HCT116 (cell line): Measurements from ENCODE around the gene PCGF2. TPM values are rescaled to one million over a fixed set of nuclear protein-coding genes. Genes with fewer than 3 reads are reported as not detected.

Experiments used
- ATAC-seq: fragments of 200-7000 bp; cut with Tn5 transposase; 2 replicates; pipeline ENCODE4 v1.9.1; 2020; ENCODE audit warnings: mild to moderate bottlenecking, moderate library complexity
- BruUV-seq: library from RNA; stranded (reverse); fragments of 400-500 nt; replicated peaks from 2 replicates; lab custom pipeline; 2021; lab: Mats Ljungman, UMichigan
- CTCF ChIA-PET: fragments of 300-600 bp; sonication (Branson Sonifier 250); formaldehyde crosslinking; loops from one replicate; lab custom pipeline; 2021; ENCODE audit warnings: antibody characterized with exemption; lab: Charles Lee
- POLR2A ChIA-PET: fragments of 300-600, 350-600 bp; sonication (Branson Sonifier 250); formaldehyde crosslinking; loops from one replicate; lab custom pipeline; 2021; ENCODE audit warnings: antibody characterized with exemption; lab: Charles Lee
- RAD21 ChIA-PET, 2 experiments: fragments of 300-600 bp; sonication (Branson Sonifier 250); formaldehyde crosslinking; loops; one replicate each; lab custom pipeline; 2023; ENCODE audit warnings: low total read pairs in 2 of 2; ENCODE audit not compliant: uncharacterized antibody in 2 of 2, unreplicated experiment in 2 of 2, low non-redundant PET in 1 of 2; lab: Charles Lee
- DNase-seq: peaks from one replicate; pipeline ENCODE4 v3.0.0-alpha.2; 2010; ENCODE audit warnings: low read depth, low spot score
- H2AFZ ChIP-seq: fragments of 200-600 bp; shearing (Covaris generic), sonication (generic); 2 replicates; pipeline ENCODE4 v1.6.1; 2017; ENCODE audit warnings: low read depth, mixed run types, mixed read lengths, antibody characterized with exemption, low read length; ENCODE audit not compliant: poor library complexity, severe bottlenecking
- H3K27ac ChIP-seq: 2 replicates; pipeline ENCODE4 v1.5.1; 2012; ENCODE audit warnings: low read depth, low read length
- H3K27me3 ChIP-seq: fragments of 200-600 bp; sonication (generic); 2 replicates; pipeline ENCODE4 v1.6.1; 2016; ENCODE audit warnings: mixed run types, low read length, mixed read lengths; ENCODE audit not compliant: insufficient read depth
- H3K36me3 ChIP-seq, 2 experiments: fragments of 200-500 bp in 1 of 2; fragments of 200-600 bp in 1 of 2; sonication (Bioruptor generic) in 1 of 2; sonication (generic) in 1 of 2; 2 replicates each; pipeline versions ENCODE4 v1.5.1 to v1.6.1; 2014 to 2016; ENCODE audit warnings: low read length in 2 of 2, inconsistent platforms in 1 of 2, mixed read lengths in 1 of 2, mixed run types in 1 of 2; ENCODE audit not compliant: insufficient read depth in 2 of 2, control insufficient read depth in 1 of 2
- H3K4me1 ChIP-seq, 2 experiments: fragments of 200-600 bp in 1 of 2; sonication (generic) in 1 of 2; 2 replicates each; pipeline versions ENCODE4 v1.5.1 to v1.6.1; 2012 to 2017; ENCODE audit warnings: low read length in 2 of 2, inconsistent platforms in 1 of 2, mild to moderate bottlenecking in 1 of 2, mixed read lengths in 1 of 2, mixed run types in 1 of 2, moderate library complexity in 1 of 2; ENCODE audit not compliant: insufficient read depth in 2 of 2, control insufficient read depth in 1 of 2
- H3K4me2 ChIP-seq: fragments of 200-600 bp; sonication (generic); 2 replicates; pipeline ENCODE4 v1.6.1; 2017; ENCODE audit warnings: mixed run types, low read length, mixed read lengths
- H3K4me3 ChIP-seq, 2 experiments: fragments of 200-600 bp in 1 of 2; sonication (generic) in 1 of 2; replicated peaks in 1 of 2; 2 replicates each; pipeline ENCODE4 v1.5.1; 2011 to 2016; ENCODE audit warnings: low read length in 2 of 2, control low read depth in 1 of 2, low read depth in 1 of 2, mild to moderate bottlenecking in 1 of 2, mixed read lengths in 1 of 2, mixed run types in 1 of 2
- H3K79me2 ChIP-seq: fragments of 200-600 bp; sonication (generic); 2 replicates; pipeline ENCODE4 v1.6.1; 2017; ENCODE audit warnings: mild to moderate bottlenecking, mixed run types, low read length, moderate library complexity, mixed read lengths; ENCODE audit not compliant: insufficient read depth
- H3K9ac ChIP-seq: fragments of 200-600 bp; sonication (generic); 2 replicates; pipeline ENCODE4 v1.6.1; 2016; ENCODE audit warnings: low read length, mixed read lengths
- H3K9me2 ChIP-seq: fragments of 200-600 bp; sonication (generic), shearing (Covaris generic); 2 replicates; pipeline ENCODE4 v1.6.1; 2017; ENCODE audit warnings: mixed run types, mild to moderate bottlenecking, moderate library complexity; ENCODE audit not compliant: insufficient read depth
- H3K9me3 ChIP-seq, 2 experiments: fragments of 200-500 bp in 1 of 2; fragments of 200-600 bp in 1 of 2; sonication (Bioruptor generic) in 1 of 2; sonication (generic) in 1 of 2; 2 replicates each; pipeline ENCODE4 v1.6.1; 2014 to 2017; ENCODE audit warnings: low read length in 2 of 2, mixed read lengths in 2 of 2, inconsistent platforms in 1 of 2, low read depth in 1 of 2, mild to moderate bottlenecking in 1 of 2, mixed run types in 1 of 2, moderate library complexity in 1 of 2; ENCODE audit not compliant: control insufficient read depth in 1 of 2, insufficient read depth in 1 of 2
- H4K20me1 ChIP-seq: fragments of 200-600 bp; sonication (generic), shearing (Covaris generic); 2 replicates; pipeline ENCODE4 v1.6.1; 2017; ENCODE audit warnings: mixed run types, mild to moderate bottlenecking, moderate library complexity; ENCODE audit not compliant: insufficient read depth
- ATF3 ChIP-seq: IDR thresholded peaks from 2 replicates; pipeline ENCODE4 v1.6.1; 2012
- CBX3 ChIP-seq: IDR thresholded peaks from 2 replicates; pipeline ENCODE4 v1.6.1; 2012; ENCODE audit warnings: low read depth
- CEBPB ChIP-seq: IDR thresholded peaks from 2 replicates; pipeline ENCODE4 v1.6.1; 2012; ENCODE audit warnings: low read depth
- CTCF ChIP-seq, 3 experiments: fragments of 200-600 bp in 1 of 3; sonication (generic) in 1 of 3; IDR thresholded peaks in 2 of 3; conservative IDR thresholded peaks in 1 of 3; 2 replicates each; pipeline ENCODE4 v1.5.1; 2012 to 2017; ENCODE audit warnings: low read depth in 2 of 3, low read length in 2 of 3, antibody characterized with exemption in 1 of 3, borderline replicate concordance in 1 of 3, control low read depth in 1 of 3, mild to moderate bottlenecking in 1 of 3, mixed read lengths in 1 of 3, mixed run types in 1 of 3, moderate library complexity in 1 of 3; ENCODE audit not compliant: insufficient read depth in 1 of 3
- ELF1 ChIP-seq: IDR thresholded peaks from 2 replicates; pipeline ENCODE4 v1.6.1; 2012; ENCODE audit warnings: low read depth, borderline replicate concordance
- EZH2 ChIP-seq: fragments of 200-600 bp; sonication (generic); IDR thresholded peaks from 2 replicates; pipeline ENCODE4 v1.6.1; 2017; ENCODE audit warnings: antibody characterized with exemption, mixed run types
- EZH2phosphoT487 ChIP-seq: fragments of 200-600 bp; IDR thresholded peaks from 2 replicates; pipeline ENCODE4 v1.6.1; 2018; ENCODE audit warnings: antibody characterized with exemption, borderline replicate concordance
- POLR2A ChIP-seq: IDR thresholded peaks from 2 replicates; pipeline ENCODE4 v1.7.0; 2011; ENCODE audit warnings: borderline replicate concordance; ENCODE audit not compliant: insufficient read depth, insufficient read length; ENCODE audit errors: extremely low read depth
- POLR2AphosphoS5 ChIP-seq: IDR thresholded peaks from 2 replicates; pipeline ENCODE4 v1.6.1; 2011; ENCODE audit warnings: mild to moderate bottlenecking, low read depth, low read length, moderate library complexity
- TCF7L2 ChIP-seq: IDR thresholded peaks from 2 replicates; pipeline ENCODE4 v1.7.0; 2011; ENCODE audit warnings: borderline replicate concordance, inconsistent platforms; ENCODE audit not compliant: insufficient read depth, insufficient read length; ENCODE audit errors: extremely low read depth
- YY1 ChIP-seq: IDR thresholded peaks from 2 replicates; pipeline ENCODE4 v1.6.1; 2011; ENCODE audit warnings: low read length, low read depth, moderate library complexity, mild to moderate bottlenecking; ENCODE audit not compliant: insufficient replicate concordance; ENCODE audit errors: extremely low read depth
- ZFX ChIP-seq: fragments of 450-650 bp; IDR thresholded peaks from 2 replicates; pipeline ENCODE4 v1.6.1; 2017
- ZNF274 ChIP-seq: fragments of 200-500 bp; sonication (Bioruptor generic); IDR thresholded peaks from 2 replicates; pipeline ENCODE4 v1.6.1; 2014; ENCODE audit warnings: mild to moderate bottlenecking, low read depth, low read length, inconsistent platforms
- intact Hi-C: fragments of 100-400 bp; cut with micrococcal nuclease; formaldehyde crosslinking; loops from 2 replicates; pipeline ENCODE4 v1.10.0; 2022
- total RNA-seq: library from RNA; stranded (reverse); gene quantifications from one replicate; pipeline ENCODE4 v1.2.1, GENCODE V29; 2021; ENCODE audit not compliant: unreplicated experiment

Gene PCGF2
- total RNA-seq, 1 experiment from 2014 or later = 64.6 TPM

- ATAC-seq (no peak), DNase-seq (no peak)
- no TSS peak for BruUV-seq
- ChIA-PET POLR2A (no interaction called here), RAD21 (no interaction called here), CTCF (no interaction called here)
- H3K9me2 ChIP-seq = no peaks in the 10 kb centered on the region
- no peak overlapping the region for H2AFZ ChIP-seq
- no peaks in the 10 kb centered on the region for H3K9me3 ChIP-seq
- H3K9ac ChIP-seq = no peak overlapping the region
- intact Hi-C loops = no loop called here
- no peak overlapping the region for H3K4me2 ChIP-seq
- no peaks in the 10 kb centered on the region for H3K27me3 ChIP-seq
- no peak overlapping the region for H3K4me3 ChIP-seq
- no peaks in the 10 kb centered on the region for H4K20me1 ChIP-seq
- peaks cover 5 to 19% of the 10 kb centered on the region in 2 experiments for H3K4me1 ChIP-seq
- H3K27ac ChIP-seq = no peak overlapping the region
- H3K36me3 ChIP-seq = peaks cover 15 to 18% of the 10 kb centered on the region in 2 experiments
- H3K79me2 ChIP-seq = no peaks in the 10 kb centered on the region
- TF ChIP-seq ELF1 (no peak), YY1 (no peak), ZFX (no peak), ZNF274 (no peak), CBX3 (no peak), TCF7L2 (no peak), POLR2A (no peak), CEBPB (no peak), EZH2phosphoT487 (no peak), ATF3 (no peak), CTCF (IDR thresholded peaks at IDR 0.05 in 2 of 3, conservative IDR thresholded peaks at IDR 0.05 in 1 of 3; ENCODE audit: borderline replicate concordance in 1 of 3, insufficient read depth in 1 of 3, low read depth in 2 of 3, low read length in 2 of 3) (no peak), POLR2AphosphoS5 (no peak), EZH2 (no peak)
These were observed 27.2 kb downstream of the PCGF2 start for GRCh38 chr17:38720941-38721340.
